Heart left ventricle (tissue), 16 donors: ENCODE results near the gene MIDN. TPM values are rescaled to one million over a fixed set of nuclear protein-coding genes. Genes with fewer than 3 reads are reported as not detected.

ENCODE experiments used
- ATAC-seq, 4 donors: fragments of 200-7000 bp; cut with Tn5 transposase; one replicate each; pipeline ENCODE4 v1.9.1; 2020 to 2022; ENCODE audit warnings: moderate library complexity in 4 of 4, mild to moderate bottlenecking in 3 of 4, moderate number of reproducible peaks in 1 of 4
- DNase-seq, 5 donors: peaks; one replicate each; pipeline ENCODE4 v3.0.0-alpha.2; 2020
- H3K27ac ChIP-seq, 12 donors: fragments of 200-600 bp; sonication (generic) in 4 of 12; one replicate each; pipeline versions ENCODE4 v1.5.0 to v1.8.0; 2016 to 2022; ENCODE audit warnings: mild to moderate bottlenecking in 2 of 12
- H3K27me3 ChIP-seq, 9 donors: fragments of 200-600 bp; sonication (generic) in 2 of 9; one replicate each; pipeline versions ENCODE4 v1.5.1 to v1.8.0; 2016 to 2022; ENCODE audit warnings: mild to moderate bottlenecking in 3 of 9
- H3K36me3 ChIP-seq, 9 donors: fragments of 200-600 bp; sonication (generic) in 2 of 9; one replicate each; pipeline versions ENCODE4 v1.5.0 to v1.8.0; 2018 to 2022; ENCODE audit warnings: mild to moderate bottlenecking in 2 of 9
- H3K4me1 ChIP-seq, 12 donors: fragments of 200-600 bp; sonication (generic) in 4 of 12; one replicate each; pipeline versions ENCODE4 v1.5.0 to v1.8.0; 2016 to 2022; ENCODE audit warnings: mild to moderate bottlenecking in 3 of 12
- H3K4me3 ChIP-seq, 12 donors: fragments of 200-600 bp; sonication (generic) in 4 of 12; one replicate each; pipeline versions ENCODE4 v1.5.0 to v1.8.0; 2017 to 2022; ENCODE audit warnings: mild to moderate bottlenecking in 9 of 12, moderate library complexity in 4 of 12
- H3K9me3 ChIP-seq, 12 donors: fragments of 200-600 bp; sonication (generic) in 4 of 12; one replicate each; pipeline versions ENCODE4 v1.5.0 to v1.8.0; 2016 to 2022; ENCODE audit warnings: mild to moderate bottlenecking in 1 of 12
- CTCF ChIP-seq, 12 donors: fragments of 200-600 bp; sonication (generic) in 4 of 12; IDR thresholded peaks; one replicate each; pipeline versions ENCODE4 v1.5.0 to v1.8.0; 2018 to 2022; ENCODE audit warnings: antibody characterized with exemption in 12 of 12, mild to moderate bottlenecking in 5 of 12
- POLR2A ChIP-seq, 2 donors: fragments of 450-650 bp; IDR thresholded peaks; one replicate each; pipeline ENCODE4 v1.6.1; 2017; ENCODE audit warnings: antibody characterized with exemption in 2 of 2, mild to moderate bottlenecking in 2 of 2, moderate library complexity in 2 of 2
- WGBS, 4 donors: extraction: QIAGEN DNeasy Blood & Tissue Kit in 2 of 4; methylation state at CpG; one replicate each; pipeline versions ENCODE4 v1.1.5 to v1.1.7; 2013 to 2018; 5-methylcytosine and 5-hydroxymethylcytosine counted together
- intact Hi-C, 10 donors: fragments of 100-400 bp; cut with DNase I; formaldehyde crosslinking; loops; one replicate each; pipeline versions ENCODE4 v1.11.1 to v1.14.2; 2022
- polyA plus RNA-seq, 2 donors: library from polyadenylated mRNA; stranded (reverse); fragments of 200-250 nt; gene quantifications; one replicate each; pipeline ENCODE4 v1.2.3, GENCODE V29; 2013
- total RNA-seq, 9 donors: library from RNA; depleted of rRNA in 2 of 9; stranded (reverse); fragments of >200 nt in 2 of 9; fragmentation: NEBNext Ultra II Directional in 3 of 9; extraction: Animal tissue kit (Norgen Biotek cat#: 25700) in 3 of 9; gene quantifications; one replicate each; pipeline versions ENCODE4 v1.1.0 to v1.2.4, GENCODE V29; 2016 to 2023
- donor health status: ischemic (EF 13 %, LVEDD 7.1; RV severe dilation, severe dysfunction).
- donor health status: healthy with polysubstance abuse.
- donor health status: DM: no; HTN: yes; CAD: no.
- donor health status: DM: no; HTN: no; CAD: no.
- donor health status: ischemic (EF 25% LVEDD 6.9; RV normal size, moderate dysfunction).
- donor health status: ischemic (EF 25% LVEDD 5.7; RV mildly dilated, moderate dysfunction).
- donor health status: healthy.
- donor health status: DM: yes; HTN: yes; CAD: no.
- donor health status: ischemic (EF 35%, LVEDD 5.7; RV mildly dilated, moderate dysfunction).
- donor health status: nonischemic (EF 11% LVEDD 7.7; RV severe dilation, severe dysfunction).
- donor health status: DM: yes; HTN: yes; CAD: no.
- donor health status: PGD.
- donor health status: ischemic (EF 29% LVEDD 5.4; RV normal size, mild dysfunction).
- donor health status: nonischemic (EF 23%, LVEDD 6.1; RV moderate dilation, normal function).

Gene MIDN
- total and polyA plus RNA-seq, 11 donors, result 25.8 to 115 (median 50.7) TPM

DNA sequence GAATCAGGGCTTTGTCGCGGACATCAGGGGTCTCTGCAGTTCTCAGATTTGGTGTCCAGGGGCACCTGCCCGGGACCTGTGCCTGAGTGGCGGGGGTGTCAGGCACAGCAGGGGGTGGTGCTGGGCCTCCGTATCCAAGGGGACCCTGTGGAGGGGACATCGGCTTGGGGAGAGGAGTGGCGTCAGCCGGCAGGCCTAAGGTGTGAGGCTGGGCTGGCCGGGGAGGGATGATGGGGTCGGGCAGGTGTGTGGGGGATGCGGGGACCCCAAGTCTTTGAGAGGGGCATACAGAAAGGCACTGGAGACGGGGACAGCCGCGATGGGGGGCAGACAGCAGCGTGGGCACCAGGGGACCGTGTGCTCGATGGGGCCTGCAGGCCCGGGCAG lies 39.8 kb downstream of the MIDN start:
- H3K9me3 ChIP-seq, result no peaks in the 10 kb centered on the region
- DNase-seq (no peak), ATAC-seq (no peak)
- H3K4me1 ChIP-seq, result peaks cover 0 to 23% (median 0%) of the 10 kb centered on the region in 12 donors
- H3K27me3 ChIP-seq, result peaks cover 20 to 93% (median 59%) of the 10 kb centered on the region in 9 donors
- intact Hi-C loops, result loop anchor here in 3 of 10 donors (10.0 kb wide), 3 partner anchors 67 to 237 kb away; partner anchors contain the start of gene PLK5 (in 2 of the 3)
- whole genome bisulfite sequencing, 4 donors, result 90 to 96% (median 92%) methylated on average over 10 to 18 of the region's 18 CpGs
- H3K4me3 ChIP-seq, result no peak overlapping the region
- H3K36me3 ChIP-seq, result no peaks in the 10 kb centered on the region
- no peak overlapping the region for H3K27ac ChIP-seq
- TF ChIP-seq POLR2A (IDR thresholded peaks at IDR 0.05), result no peak
- TF ChIP-seq CTCF (IDR thresholded peaks at IDR 0.05), result no peak

DNA sequence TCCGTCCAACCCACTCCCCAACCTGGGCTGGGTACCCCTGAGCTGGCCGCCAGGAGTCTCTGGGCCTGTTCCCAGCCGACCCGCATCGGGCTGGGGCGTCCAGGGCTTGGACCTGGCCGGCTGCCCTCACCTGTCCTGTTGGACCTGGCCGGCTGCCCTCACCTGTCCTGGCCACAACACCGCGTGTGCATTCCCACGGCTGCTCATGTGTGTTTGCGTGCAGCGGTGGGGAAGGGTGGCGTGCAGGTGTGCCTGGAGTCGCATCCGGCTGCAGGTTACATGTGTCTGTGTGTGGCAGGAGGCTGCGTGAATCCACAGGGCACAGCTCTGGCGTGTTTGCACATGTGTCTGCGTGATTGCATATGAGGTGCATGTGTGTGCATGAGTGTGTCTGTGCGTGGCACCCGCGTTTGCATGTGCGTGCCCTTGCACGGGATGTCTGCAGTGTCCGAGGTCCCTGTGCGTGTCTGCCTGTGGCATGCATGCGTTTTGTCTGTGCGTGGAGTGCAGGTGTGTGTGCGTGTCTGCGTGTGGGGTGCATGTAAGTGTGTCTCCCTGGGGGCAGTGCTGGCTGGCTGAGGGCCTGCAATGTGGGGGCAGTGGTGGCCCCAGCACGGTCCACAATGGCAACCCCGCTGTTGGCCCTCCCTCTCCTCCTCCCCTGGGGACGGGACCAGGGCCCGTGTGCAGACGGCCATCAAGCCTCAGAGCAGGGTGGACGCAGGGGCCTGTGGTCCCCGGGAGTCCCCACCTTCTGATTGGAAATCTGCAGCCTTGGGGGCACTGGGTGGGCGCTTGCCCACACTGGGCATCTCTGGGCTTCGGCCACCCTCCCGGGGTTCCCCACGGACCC lies 40.7 kb downstream of the MIDN start:
- 83 to 94% (median 89%) methylated on average over 18 to 41 of the region's 41 CpGs for WGBS, 4 donors
- intact Hi-C loops, result loop anchor here in 3 of 10 donors (10.0 kb wide), 3 partner anchors 66 to 236 kb away; partner anchors contain the start of gene PLK5 (in 2 of the 3)
- TF ChIP-seq POLR2A (IDR thresholded peaks at IDR 0.05) (no peak), CTCF (IDR thresholded peaks at IDR 0.05) (no peak)

DNA sequence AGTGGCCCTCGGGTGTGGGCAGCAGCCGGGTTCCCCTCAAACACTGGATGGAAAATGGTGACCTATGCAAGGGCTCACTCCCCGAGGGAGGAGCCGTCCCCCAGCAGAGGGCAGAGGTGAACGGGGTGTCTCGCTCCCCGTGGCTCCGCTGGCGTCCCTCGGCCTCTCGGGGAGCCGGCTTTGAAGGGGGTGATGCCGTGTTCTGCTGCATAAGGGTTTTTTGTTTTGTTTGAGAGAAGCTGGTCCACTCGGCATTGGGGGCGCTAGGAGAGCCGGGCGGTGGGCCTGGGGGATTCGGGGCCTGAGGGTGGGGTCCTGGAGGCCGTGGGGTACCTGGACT lies 41.3 kb downstream of the MIDN start:
- no peaks in the 10 kb centered on the region for H3K36me3 ChIP-seq
- 71 to 86% (median 77%) methylated on average over 9 to 19 of the region's 19 CpGs for WGBS, 4 donors
- no peak overlapping the region for H3K27ac ChIP-seq
- peaks cover 26 to 93% (median 58%) of the 10 kb centered on the region in 9 donors for H3K27me3 ChIP-seq
- no peak for ATAC-seq
- TF ChIP-seq CTCF (IDR thresholded peaks at IDR 0.05), result no peak
- TF ChIP-seq POLR2A (IDR thresholded peaks at IDR 0.05), result no peak
- H3K4me1 ChIP-seq, result peaks cover 0 to 23% (median 0%) of the 10 kb centered on the region in 12 donors
- intact Hi-C loops, result loop anchor here in 3 of 10 donors (10.0 kb wide), 3 partner anchors 65 to 235 kb away; partner anchors contain the start of gene PLK5 (in 2 of the 3)
- no peaks in the 10 kb centered on the region for H3K9me3 ChIP-seq
- H3K4me3 ChIP-seq, result no peak overlapping the region
- no peak for DNase-seq

More for the DNA sequence above, 40.7 kb downstream of the MIDN start:
- ATAC-seq, result no peak
- H3K4me3 ChIP-seq, result no peak overlapping the region
- H3K4me1 ChIP-seq, result peaks cover 0 to 23% (median 0%) of the 10 kb centered on the region in 12 donors
- no peak overlapping the region for H3K27ac ChIP-seq
- peaks cover 25 to 93% (median 60%) of the 10 kb centered on the region in 9 donors for H3K27me3 ChIP-seq
- H3K9me3 ChIP-seq, result no peaks in the 10 kb centered on the region
- no peaks in the 10 kb centered on the region for H3K36me3 ChIP-seq
- no peak for DNase-seq

DNA sequence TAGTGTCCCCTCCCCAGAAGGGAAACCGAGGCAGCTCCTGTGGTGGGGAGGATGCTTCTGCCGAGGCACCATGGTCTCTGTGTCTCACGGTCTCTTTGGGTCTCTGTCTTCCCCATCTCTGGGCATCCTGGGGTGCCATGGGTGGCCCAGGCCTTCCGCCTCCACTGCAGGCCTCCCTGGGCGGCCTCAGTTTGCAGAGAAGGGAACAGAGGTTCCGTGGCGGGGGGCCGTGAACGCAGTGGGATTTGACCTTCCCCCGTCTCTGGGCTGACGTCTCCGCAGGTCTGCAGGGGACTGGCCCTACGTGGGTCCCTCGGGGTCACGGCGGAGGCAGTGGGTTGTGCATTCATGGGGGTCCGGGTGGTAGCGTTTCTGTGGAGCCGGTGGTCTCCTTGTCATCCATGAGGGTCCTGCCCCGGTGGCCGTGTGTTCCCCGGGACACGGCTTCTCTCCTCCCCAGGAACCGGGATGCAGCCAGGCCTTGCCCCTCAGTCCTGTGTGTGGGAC lies 41.9 kb downstream of the MIDN start:
- intact Hi-C loops, result no loop called here
- Histone ChIP-seq H3K36me3 (no peaks in the 10 kb centered on the region), H3K27me3 (peaks cover 24 to 93% (median 56%) of the 10 kb centered on the region in 9 donors), H3K27ac (no peak overlapping the region), H3K9me3 (no peaks in the 10 kb centered on the region), H3K4me3 (no peak overlapping the region), H3K4me1 (peaks cover 0 to 26% (median 0%) of the 10 kb centered on the region in 12 donors)
- DNase-seq, result no peak
- 86 to 93% (median 91%) methylated on average over 19 to 24 of the region's 24 CpGs for WGBS, 4 donors
- no peak for ATAC-seq
- TF ChIP-seq CTCF (IDR thresholded peaks at IDR 0.05) (no peak), POLR2A (IDR thresholded peaks at IDR 0.05) (no peak)
